ENCODE data around the gene KSR2. TPM values are rescaled to one million over a fixed set of nuclear protein-coding genes. Genes with fewer than 3 reads are reported as not detected.

KSR2 gene
- total RNA-seq, 1 donor from 2014 or later, result not detected

DNA sequence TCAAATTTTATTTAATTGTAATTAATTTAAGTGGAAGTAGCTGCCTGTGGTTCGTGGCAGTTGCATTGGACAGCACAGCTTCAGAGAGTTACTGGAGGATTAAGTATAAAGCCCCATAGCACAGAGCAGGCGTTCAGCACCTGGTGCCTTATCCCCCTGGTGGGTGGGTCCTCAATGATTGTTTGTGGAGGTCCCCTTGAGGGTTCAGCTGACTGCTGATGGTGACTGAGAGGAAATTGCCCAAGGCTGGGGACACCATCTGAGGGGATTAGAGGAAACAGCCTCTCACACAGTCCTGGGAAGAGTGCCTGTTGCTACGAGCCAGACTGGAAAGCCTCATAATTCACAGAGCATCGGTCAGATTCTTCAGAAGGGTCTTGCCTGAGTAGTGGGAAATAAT is 524.0 kb downstream of the KSR2 start:
- intact Hi-C loops (cut with micrococcal nuclease), result no loop called here
- TF ChIP-seq, protein P1, sequence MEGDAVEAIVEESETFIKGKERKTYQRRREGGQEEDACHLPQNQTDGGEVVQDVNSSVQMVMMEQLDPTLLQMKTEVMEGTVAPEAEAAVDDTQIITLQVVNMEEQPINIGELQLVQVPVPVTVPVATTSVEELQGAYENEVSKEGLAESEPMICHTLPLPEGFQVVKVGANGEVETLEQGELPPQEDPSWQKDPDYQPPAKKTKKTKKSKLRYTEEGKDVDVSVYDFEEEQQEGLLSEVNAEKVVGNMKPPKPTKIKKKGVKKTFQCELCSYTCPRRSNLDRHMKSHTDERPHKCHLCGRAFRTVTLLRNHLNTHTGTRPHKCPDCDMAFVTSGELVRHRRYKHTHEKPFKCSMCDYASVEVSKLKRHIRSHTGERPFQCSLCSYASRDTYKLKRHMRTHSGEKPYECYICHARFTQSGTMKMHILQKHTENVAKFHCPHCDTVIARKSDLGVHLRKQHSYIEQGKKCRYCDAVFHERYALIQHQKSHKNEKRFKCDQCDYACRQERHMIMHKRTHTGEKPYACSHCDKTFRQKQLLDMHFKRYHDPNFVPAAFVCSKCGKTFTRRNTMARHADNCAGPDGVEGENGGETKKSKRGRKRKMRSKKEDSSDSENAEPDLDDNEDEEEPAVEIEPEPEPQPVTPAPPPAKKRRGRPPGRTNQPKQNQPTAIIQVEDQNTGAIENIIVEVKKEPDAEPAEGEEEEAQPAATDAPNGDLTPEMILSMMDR (IDR thresholded peaks at IDR 0.05; ENCODE audit: borderline replicate concordance), result no peak

DNA sequence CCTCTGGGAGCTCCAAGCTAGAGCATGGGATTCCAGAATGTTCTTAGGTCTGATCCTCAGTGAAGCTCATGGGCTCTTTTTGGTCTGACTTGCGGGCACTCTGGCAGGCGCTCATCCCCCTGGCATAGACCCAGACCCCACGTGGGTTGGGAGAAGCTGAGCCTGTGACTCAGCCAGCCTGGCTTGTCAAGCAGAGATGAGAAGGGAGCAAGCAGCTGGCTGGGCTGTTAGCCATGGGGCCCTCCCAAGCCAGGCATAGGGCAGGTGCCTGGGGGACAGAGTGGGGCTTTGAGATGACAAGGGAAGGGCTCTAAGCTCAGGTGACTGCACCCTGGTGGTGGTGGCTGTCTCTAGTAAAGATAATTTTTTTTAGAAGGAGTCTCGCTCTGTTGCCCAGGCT is 527.0 kb downstream of the KSR2 start:
- TF ChIP-seq, protein P1 (IDR thresholded peaks at IDR 0.05; ENCODE audit: borderline replicate concordance), result no peak
- Histone ChIP-seq H3K27me3 (ENCODE audit: low read depth) (no peaks in the 10 kb centered on the region), H3K27ac (replicated peaks) (peak overlapping the region; percentile 27), H3K9me3 (replicated peaks) (no peaks in the 10 kb centered on the region), H3K36me3 (no peaks in the 10 kb centered on the region), H3K4me3 (no peak overlapping the region), H3K4me1 (peaks cover 7% of the 10 kb centered on the region)
- intact Hi-C loops (cut with micrococcal nuclease), result no loop called here
- peak; percentile 70 for DNase-seq

More for the DNA sequence above, 524.0 kb downstream of the KSR2 start:
- no peak overlapping the region for H3K27ac ChIP-seq (replicated peaks)
- DNase-seq, result no peak
- H3K4me1 ChIP-seq, result peaks cover 3% of the 10 kb centered on the region
- no peaks in the 10 kb centered on the region for H3K9me3 ChIP-seq (replicated peaks)
- no peaks in the 10 kb centered on the region for H3K36me3 ChIP-seq
- H3K4me3 ChIP-seq, result no peak overlapping the region
- H3K27me3 ChIP-seq (ENCODE audit: low read depth), result peaks cover 4% of the 10 kb centered on the region

DNA sequence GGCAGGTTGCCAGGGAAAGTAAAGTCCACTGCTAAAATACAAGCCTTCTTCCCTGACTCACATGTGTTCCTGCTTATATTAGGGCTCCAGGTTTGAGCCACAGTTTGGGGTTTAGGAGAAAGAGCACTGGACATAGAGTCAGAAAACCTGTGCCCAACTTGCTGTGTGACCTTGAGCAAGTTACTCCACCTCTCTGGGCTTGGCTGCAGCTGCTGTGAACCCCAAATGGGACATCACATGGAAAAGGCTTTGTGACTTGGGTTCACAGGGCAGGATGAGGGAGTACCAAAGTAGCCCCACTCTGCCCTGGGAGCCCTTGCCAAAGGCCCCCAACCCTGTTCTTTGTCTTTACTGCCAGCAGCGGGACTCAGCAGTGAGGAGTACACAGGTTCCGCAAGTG is 528.4 kb downstream of the KSR2 start:
- no peak overlapping the region for H3K4me3 ChIP-seq
- no peak overlapping the region for H3K27ac ChIP-seq (replicated peaks)
- H3K36me3 ChIP-seq, result no peaks in the 10 kb centered on the region
- intact Hi-C loops (cut with micrococcal nuclease), result no loop called here
- DNase-seq, result no peak
- peaks cover 7% of the 10 kb centered on the region for H3K4me1 ChIP-seq
- H3K9me3 ChIP-seq (replicated peaks), result no peaks in the 10 kb centered on the region
- H3K27me3 ChIP-seq (ENCODE audit: low read depth), result no peaks in the 10 kb centered on the region
- TF ChIP-seq, protein P1 (IDR thresholded peaks at IDR 0.05; ENCODE audit: borderline replicate concordance), result no peak

DNA sequence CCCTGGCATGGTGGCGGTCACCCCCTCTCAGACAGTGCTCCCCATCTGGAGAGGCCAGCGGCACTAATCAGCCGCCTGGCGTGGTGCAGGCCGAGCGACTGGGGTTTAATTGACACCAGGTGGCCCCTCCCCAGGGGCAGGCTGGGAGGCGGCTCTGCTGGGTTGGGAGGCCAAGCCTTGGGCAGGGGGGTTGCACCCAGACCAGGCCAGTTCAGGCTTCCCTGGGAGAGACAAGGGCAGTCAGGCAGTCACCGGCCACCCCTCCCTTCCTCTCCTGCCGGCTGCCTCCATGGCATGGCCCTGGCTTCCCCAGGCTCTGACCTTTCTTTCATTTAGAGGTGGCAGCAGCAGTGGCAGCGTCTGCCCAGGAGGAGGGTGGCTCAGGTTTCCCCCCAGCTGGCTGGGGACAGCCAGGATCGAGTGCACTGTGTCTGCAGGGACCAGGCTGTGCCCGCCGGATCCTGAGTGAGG is 529.2 kb downstream of the KSR2 start:
- peak; percentile 24 for DNase-seq
- peaks cover 7% of the 10 kb centered on the region for H3K4me1 ChIP-seq
- no peaks in the 10 kb centered on the region for H3K27me3 ChIP-seq (ENCODE audit: low read depth)
- H3K4me3 ChIP-seq, result no peak overlapping the region
- TF ChIP-seq, protein P1 (IDR thresholded peaks at IDR 0.05; ENCODE audit: borderline replicate concordance), result peak; percentile 14
- no peaks in the 10 kb centered on the region for H3K36me3 ChIP-seq
- intact Hi-C loops (cut with micrococcal nuclease), result no loop called here
- H3K9me3 ChIP-seq (replicated peaks), result no peaks in the 10 kb centered on the region
- H3K27ac ChIP-seq (replicated peaks), result peak overlapping the region; percentile 66

DNA sequence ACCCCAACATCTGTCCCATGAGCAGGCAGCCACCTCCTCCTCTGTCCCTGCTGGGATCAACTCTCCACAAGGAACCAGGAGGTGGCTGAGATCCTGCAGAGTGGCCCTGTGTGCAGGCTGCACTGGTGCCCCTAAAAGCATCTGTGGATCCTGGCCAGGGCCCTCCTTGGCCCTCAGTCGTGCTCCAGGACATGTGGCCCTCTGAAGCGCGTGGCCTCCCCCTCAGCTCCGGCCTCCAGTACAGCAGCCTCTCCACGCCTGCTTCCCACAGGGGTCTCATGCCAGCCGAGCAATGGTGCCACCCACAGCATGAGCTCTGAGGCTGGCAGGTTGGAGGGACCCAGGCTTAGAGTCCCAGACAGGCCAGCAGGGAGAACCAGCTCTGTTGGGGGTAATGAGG is 530.0 kb downstream of the KSR2 start:
- H3K27ac ChIP-seq (replicated peaks), result no peak overlapping the region
- TF ChIP-seq, protein P1 (IDR thresholded peaks at IDR 0.05; ENCODE audit: borderline replicate concordance), result no peak
- H3K4me1 ChIP-seq, result peaks cover 7% of the 10 kb centered on the region
- intact Hi-C loops (cut with micrococcal nuclease), result no loop called here
- H3K9me3 ChIP-seq (replicated peaks), result no peaks in the 10 kb centered on the region
- no peaks in the 10 kb centered on the region for H3K36me3 ChIP-seq
- H3K4me3 ChIP-seq, result no peak overlapping the region
- no peak for DNase-seq
- H3K27me3 ChIP-seq (ENCODE audit: low read depth), result no peaks in the 10 kb centered on the region
